ENCODE results near the gene NTRK3.

The NTRK3 gene

DNA sequence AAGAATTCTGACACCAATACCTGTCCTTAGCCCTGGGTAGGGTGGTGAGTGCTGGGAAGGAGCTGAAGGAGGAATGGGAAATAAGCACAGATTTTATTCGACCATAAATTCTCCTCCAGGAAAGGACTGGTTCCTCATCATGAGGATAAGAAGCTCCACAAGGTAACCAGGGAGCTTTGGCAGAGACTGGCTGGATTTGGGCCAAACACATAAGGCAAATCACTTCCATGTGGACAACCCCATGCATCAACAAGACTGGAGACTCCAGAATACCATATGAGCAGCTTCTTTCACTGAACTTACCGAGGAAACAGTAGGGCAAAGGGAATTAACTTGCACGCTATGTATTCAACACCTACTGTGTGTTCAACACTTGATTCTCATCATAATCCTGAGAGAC lies 312.5 kb downstream of the NTRK3 start:
- Histone ChIP-seq H3K36me3 (ENCODE audit: control insufficient read depth, low read length) (no peaks in the 10 kb centered on the region), H3K27me3 (ENCODE audit: control insufficient read depth, low read length) (no peaks in the 10 kb centered on the region), H3K4me2 (ENCODE audit: low read length) (no peak overlapping the region), H4K20me1 (ENCODE audit: control insufficient read depth, insufficient read depth, low read depth, low read length) (no peaks in the 10 kb centered on the region), H3K79me2 (ENCODE audit: control insufficient read depth, low read length) (no peaks in the 10 kb centered on the region), H3K4me1 (ENCODE audit: control insufficient read depth, low read length) (no peaks in the 10 kb centered on the region), H3K27ac (ENCODE audit: low read depth, low read length) (no peak overlapping the region), H3K9me2 (replicated peaks; ENCODE audit: control insufficient read depth, low read length) (no peaks in the 10 kb centered on the region), H3F3A (ENCODE audit: control insufficient read depth, insufficient read depth) (no peaks in the 10 kb centered on the region), H3K4me3 (ENCODE audit: low read length) (no peak overlapping the region), H3K9me3 (ENCODE audit: control insufficient read depth, insufficient read depth, low read length) (no peaks in the 10 kb centered on the region)
- TF ChIP-seq, protein P1, sequence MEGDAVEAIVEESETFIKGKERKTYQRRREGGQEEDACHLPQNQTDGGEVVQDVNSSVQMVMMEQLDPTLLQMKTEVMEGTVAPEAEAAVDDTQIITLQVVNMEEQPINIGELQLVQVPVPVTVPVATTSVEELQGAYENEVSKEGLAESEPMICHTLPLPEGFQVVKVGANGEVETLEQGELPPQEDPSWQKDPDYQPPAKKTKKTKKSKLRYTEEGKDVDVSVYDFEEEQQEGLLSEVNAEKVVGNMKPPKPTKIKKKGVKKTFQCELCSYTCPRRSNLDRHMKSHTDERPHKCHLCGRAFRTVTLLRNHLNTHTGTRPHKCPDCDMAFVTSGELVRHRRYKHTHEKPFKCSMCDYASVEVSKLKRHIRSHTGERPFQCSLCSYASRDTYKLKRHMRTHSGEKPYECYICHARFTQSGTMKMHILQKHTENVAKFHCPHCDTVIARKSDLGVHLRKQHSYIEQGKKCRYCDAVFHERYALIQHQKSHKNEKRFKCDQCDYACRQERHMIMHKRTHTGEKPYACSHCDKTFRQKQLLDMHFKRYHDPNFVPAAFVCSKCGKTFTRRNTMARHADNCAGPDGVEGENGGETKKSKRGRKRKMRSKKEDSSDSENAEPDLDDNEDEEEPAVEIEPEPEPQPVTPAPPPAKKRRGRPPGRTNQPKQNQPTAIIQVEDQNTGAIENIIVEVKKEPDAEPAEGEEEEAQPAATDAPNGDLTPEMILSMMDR (IDR thresholded peaks at IDR 0.05; ENCODE audit: low read depth, low read length, poor library complexity, severe bottlenecking): no peak
- no peak for TF ChIP-seq EZH2phosphoT487 (IDR thresholded peaks at IDR 0.05; ENCODE audit: borderline replicate concordance, low read length)

DNA sequence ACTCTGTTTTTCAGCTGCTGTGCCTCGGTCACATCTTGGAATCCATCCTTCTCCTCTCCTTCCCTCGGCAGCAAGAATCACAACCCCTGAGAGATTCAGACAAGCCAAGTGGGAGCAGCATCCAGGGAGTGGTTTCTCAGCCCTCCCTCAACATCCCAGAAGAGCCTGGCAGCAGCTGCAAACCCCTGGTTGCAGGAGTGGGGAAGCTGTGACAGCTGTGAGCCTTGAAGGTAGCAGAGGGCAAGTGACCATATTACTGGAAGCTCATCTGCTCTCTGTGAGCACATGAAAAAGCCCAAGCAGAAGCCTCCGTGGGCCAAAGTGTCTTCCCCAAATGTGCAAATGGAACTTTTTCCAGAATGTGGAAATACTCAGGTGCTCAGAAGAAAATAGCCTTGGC lies 312.9 kb downstream of the NTRK3 start:
- Histone ChIP-seq H3K79me2 (ENCODE audit: control insufficient read depth, low read length) (no peaks in the 10 kb centered on the region), H3K9me3 (ENCODE audit: control insufficient read depth, insufficient read depth, low read length) (no peaks in the 10 kb centered on the region), H3K4me2 (ENCODE audit: low read length) (no peak overlapping the region), H3K27me3 (ENCODE audit: control insufficient read depth, low read length) (no peaks in the 10 kb centered on the region), H3K4me1 (ENCODE audit: control insufficient read depth, low read length) (no peaks in the 10 kb centered on the region), H3K9me2 (replicated peaks; ENCODE audit: control insufficient read depth, low read length) (no peaks in the 10 kb centered on the region), H3K36me3 (ENCODE audit: control insufficient read depth, low read length) (no peaks in the 10 kb centered on the region), H4K20me1 (ENCODE audit: control insufficient read depth, insufficient read depth, low read depth, low read length) (no peaks in the 10 kb centered on the region), H3F3A (ENCODE audit: control insufficient read depth, insufficient read depth) (no peaks in the 10 kb centered on the region), H3K4me3 (ENCODE audit: low read length) (no peak overlapping the region), H3K27ac (ENCODE audit: low read depth, low read length) (no peak overlapping the region)
- TF ChIP-seq, protein P1 (IDR thresholded peaks at IDR 0.05; ENCODE audit: low read depth, low read length, poor library complexity, severe bottlenecking): no peak
- TF ChIP-seq EZH2phosphoT487 (IDR thresholded peaks at IDR 0.05; ENCODE audit: borderline replicate concordance, low read length): no peak

DNA sequence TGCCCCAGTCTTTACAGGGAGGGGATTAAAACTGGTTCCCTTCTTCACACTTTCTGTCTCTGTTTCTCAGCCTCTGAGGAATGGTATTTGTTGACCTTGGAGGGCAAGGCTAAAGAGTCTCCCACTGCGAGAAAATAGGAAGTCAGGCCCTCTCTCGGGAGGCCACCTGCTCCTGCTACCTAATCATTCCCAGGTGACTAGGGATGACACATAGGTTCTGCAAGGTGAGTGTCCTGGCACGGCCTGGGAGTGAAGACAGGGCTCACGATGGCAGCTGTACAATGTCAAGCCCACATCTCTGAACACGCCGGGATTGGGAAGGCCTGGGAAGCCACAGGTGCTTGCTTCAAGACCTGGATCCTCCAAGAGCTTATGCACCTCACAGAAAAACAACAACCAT lies 314.2 kb downstream of the NTRK3 start:
- Histone ChIP-seq H3K27ac (ENCODE audit: low read depth, low read length) (no peak overlapping the region), H3K4me3 (ENCODE audit: low read length) (no peak overlapping the region), H3K9me2 (replicated peaks; ENCODE audit: control insufficient read depth, low read length) (no peaks in the 10 kb centered on the region), H3K9me3 (ENCODE audit: control insufficient read depth, insufficient read depth, low read length) (no peaks in the 10 kb centered on the region), H3F3A (ENCODE audit: control insufficient read depth, insufficient read depth) (no peaks in the 10 kb centered on the region), H4K20me1 (ENCODE audit: control insufficient read depth, insufficient read depth, low read depth, low read length) (no peaks in the 10 kb centered on the region), H3K36me3 (ENCODE audit: control insufficient read depth, low read length) (no peaks in the 10 kb centered on the region), H3K27me3 (ENCODE audit: control insufficient read depth, low read length) (no peaks in the 10 kb centered on the region), H3K79me2 (ENCODE audit: control insufficient read depth, low read length) (no peaks in the 10 kb centered on the region), H3K4me2 (ENCODE audit: low read length) (no peak overlapping the region), H3K4me1 (ENCODE audit: control insufficient read depth, low read length) (no peaks in the 10 kb centered on the region)
- TF ChIP-seq, protein P1 (IDR thresholded peaks at IDR 0.05; ENCODE audit: low read depth, low read length, poor library complexity, severe bottlenecking): no peak
- no peak for TF ChIP-seq EZH2phosphoT487 (IDR thresholded peaks at IDR 0.05; ENCODE audit: borderline replicate concordance, low read length)

GRCh38 chr15:87941606-87942005 lies 314.9 kb downstream of the NTRK3 start:
- H3K4me3 ChIP-seq (ENCODE audit: low read length): no peak overlapping the region
- H3K36me3 ChIP-seq (ENCODE audit: control insufficient read depth, low read length): no peaks in the 10 kb centered on the region
- no peaks in the 10 kb centered on the region for H3K9me2 ChIP-seq (replicated peaks; ENCODE audit: control insufficient read depth, low read length)
- H3K4me2 ChIP-seq (ENCODE audit: low read length): no peak overlapping the region
- TF ChIP-seq, protein P1 (IDR thresholded peaks at IDR 0.05; ENCODE audit: low read depth, low read length, poor library complexity, severe bottlenecking): no peak
- no peak for TF ChIP-seq EZH2phosphoT487 (IDR thresholded peaks at IDR 0.05; ENCODE audit: borderline replicate concordance, low read length)
- H3K27me3 ChIP-seq (ENCODE audit: control insufficient read depth, low read length): no peaks in the 10 kb centered on the region
- H3K9me3 ChIP-seq (ENCODE audit: control insufficient read depth, insufficient read depth, low read length): no peaks in the 10 kb centered on the region
- no peaks in the 10 kb centered on the region for H3K4me1 ChIP-seq (ENCODE audit: control insufficient read depth, low read length)
- no peaks in the 10 kb centered on the region for H3F3A ChIP-seq (ENCODE audit: control insufficient read depth, insufficient read depth)
- H4K20me1 ChIP-seq (ENCODE audit: control insufficient read depth, insufficient read depth, low read depth, low read length): no peaks in the 10 kb centered on the region
- H3K27ac ChIP-seq (ENCODE audit: low read depth, low read length): no peak overlapping the region
- no peaks in the 10 kb centered on the region for H3K79me2 ChIP-seq (ENCODE audit: control insufficient read depth, low read length)
